T-helper 1 cell (primary cell): ENCODE data around the gene CHRND.
"Not testable (repeated sequence)": the region's sequence is repeated elsewhere in the genome, so short reads cannot be mapped to it uniquely, and the experiment has no call there.

Source experiments
- DNase-seq, 5 donors: peaks; one replicate each; pipeline ENCODE4 v3.0.0-alpha.2; 2012 to 2020

The CHRND gene

DNA sequence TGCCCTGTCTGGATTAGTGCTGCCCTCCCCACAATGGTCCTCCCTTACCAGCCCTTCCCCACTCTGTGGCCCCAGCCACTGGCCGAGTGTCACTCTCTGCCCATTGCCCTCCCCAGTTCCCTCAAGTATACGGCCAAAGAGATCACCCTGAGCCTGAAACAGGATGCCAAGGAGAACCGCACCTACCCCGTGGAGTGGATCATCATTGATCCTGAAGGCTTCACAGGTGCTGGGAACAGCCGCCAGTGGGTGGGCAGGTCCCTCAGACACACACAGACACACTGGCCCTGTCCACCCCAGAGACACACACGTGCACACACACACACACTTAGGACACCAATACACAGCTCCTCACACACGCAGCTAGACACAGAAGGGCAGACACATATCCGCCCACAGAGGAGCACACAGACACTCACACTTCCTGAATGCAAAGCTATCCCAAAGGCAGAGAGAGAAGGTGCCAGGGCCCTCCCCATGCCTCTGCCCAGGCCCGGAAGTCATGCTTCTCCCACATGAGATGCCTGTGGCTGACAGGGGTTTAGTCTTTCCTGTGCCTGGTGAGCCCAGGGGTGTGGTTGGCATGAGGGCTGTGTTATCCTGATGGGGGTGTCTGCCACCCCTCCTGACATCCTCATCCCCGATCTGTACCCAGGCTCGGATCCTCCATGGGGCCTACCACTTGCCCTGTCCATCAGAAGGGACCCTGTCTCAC is 2.9 kb downstream of the CHRND start:
- DNase-seq: no peak

DNA sequence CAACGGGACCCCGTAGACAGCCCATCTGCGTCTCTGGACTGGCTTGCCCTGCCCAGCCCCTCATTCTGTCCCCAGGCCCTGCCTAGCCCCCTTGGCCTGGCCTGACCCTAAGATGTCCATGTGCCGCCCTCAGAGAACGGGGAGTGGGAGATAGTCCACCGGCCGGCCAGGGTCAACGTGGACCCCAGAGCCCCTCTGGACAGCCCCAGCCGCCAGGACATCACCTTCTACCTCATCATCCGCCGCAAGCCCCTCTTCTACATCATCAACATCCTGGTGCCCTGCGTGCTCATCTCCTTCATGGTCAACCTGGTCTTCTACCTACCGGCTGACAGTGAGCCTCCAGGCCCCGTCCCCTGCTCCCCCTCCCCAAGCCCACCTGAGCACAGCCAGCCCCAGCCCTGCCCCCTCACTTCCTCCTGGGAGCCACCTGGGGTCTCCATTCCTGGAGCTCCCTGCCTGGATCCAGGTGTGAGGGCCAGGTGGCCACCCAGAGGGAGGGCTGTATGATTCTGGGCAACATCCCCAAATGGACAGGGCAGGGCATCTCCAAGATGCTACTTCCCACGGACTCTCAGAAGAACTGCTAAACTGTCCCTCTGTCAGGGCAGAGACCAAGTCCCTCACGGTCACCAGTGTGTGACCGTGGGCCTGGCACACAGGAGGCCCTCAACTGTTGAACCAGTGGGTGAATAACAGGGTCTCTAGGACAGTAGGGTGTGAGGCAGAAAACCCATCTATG is 4.0 kb downstream of the CHRND start:
- no peak for DNase-seq

DNA sequence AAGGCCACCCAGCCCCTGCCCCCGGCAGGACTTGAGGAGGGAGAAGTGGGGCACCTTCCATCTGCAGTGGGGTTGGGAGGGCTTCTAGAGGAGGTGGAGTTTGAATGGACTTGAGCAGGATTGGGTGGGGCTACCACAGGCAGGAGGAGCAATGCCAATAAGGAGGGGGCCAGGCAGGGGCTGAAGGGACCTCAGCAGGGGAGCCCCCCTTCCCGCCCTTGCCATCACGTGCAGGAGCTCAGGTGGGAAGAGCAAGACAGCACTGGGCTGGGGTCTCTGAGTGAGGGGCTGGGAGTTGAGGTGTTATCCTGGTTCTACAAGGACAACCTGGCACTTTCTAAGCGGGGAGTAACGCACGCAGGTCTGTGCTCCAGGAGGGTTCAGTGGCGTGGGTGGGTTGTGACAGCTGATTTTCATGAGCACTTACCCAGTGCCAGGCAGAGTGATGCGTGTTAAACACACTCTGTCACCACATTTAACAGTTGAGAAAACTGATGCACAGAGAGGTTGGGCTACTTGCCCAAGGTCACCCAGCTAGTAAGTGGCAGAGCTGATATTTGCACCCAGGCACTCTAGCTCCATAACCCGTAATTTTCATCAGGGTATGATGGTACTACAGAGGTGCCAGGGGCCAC is 4.8 kb downstream of the CHRND start:
- no peak for DNase-seq

DNA sequence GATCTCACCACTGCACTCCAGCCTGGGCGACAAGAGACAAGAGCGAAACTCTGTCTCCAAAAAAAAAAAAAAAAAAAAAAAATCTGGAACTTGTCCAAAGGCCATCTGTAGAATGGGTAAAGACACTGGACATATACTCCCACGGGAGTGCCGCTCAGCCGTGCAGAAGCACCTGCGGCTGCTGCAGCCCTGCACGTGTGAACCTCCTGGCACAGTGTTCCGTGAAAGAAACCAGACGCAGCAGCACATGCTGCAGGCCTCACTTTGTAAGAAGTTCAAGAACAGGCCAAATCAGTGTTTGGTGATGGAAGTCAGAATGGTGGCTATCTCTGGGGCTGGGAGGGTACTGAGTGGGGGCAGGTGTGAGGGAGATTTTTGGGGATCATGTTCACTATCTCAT is 6.5 kb downstream of the CHRND start:
- no peak for DNase-seq

DNA sequence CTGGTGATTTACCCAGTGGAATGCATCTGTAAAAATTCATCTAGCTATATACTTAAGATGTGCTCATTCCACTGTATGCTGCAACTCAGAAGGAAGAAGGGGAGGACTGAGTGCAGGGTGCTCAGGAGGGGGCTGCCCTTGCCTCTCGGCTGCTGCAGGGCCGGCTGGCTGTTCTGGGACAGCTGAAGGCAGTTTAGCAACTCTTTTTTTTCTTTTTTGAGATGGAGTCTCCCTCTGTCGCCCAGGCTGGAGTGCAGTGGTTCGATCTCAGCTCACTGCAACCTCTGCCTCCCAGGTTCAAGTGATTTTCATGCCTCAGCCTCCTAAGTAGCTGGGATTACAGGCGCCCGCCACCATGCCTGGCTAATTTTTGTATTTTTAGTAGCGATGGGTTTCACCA is 6.9 kb downstream of the CHRND start:
- DNase-seq: not testable (repeated sequence)

DNA sequence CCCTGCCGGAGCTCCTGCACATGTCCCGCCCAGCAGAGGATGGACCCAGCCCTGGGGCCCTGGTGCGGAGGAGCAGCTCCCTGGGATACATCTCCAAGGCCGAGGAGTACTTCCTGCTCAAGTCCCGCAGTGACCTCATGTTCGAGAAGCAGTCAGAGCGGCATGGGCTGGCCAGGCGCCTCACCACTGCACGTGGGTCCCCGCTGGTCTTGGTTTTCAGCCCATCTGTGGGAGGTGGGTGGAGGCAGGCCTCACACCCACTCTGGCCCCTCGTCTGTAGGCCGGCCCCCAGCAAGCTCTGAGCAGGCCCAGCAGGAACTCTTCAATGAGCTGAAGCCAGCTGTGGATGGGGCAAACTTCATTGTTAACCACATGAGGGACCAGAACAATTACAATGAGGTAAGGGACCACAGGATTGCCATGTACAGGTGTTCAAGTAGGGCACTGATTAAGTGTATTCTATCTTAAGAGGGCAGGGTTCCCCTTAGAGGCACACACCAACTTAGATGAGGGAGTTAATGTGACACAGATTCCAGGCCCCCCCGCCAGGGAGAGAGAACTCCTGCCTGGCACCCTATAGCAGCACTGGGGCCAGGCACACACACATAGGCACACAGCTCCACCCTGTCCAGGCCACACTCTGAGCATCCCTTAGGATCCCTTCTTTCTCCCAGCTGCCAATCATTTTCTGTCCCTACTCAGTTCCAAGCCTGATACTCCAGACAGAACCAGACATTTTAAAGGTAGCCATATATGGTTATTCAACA is 8.2 kb downstream of the CHRND start:
- DNase-seq: no peak

DNA sequence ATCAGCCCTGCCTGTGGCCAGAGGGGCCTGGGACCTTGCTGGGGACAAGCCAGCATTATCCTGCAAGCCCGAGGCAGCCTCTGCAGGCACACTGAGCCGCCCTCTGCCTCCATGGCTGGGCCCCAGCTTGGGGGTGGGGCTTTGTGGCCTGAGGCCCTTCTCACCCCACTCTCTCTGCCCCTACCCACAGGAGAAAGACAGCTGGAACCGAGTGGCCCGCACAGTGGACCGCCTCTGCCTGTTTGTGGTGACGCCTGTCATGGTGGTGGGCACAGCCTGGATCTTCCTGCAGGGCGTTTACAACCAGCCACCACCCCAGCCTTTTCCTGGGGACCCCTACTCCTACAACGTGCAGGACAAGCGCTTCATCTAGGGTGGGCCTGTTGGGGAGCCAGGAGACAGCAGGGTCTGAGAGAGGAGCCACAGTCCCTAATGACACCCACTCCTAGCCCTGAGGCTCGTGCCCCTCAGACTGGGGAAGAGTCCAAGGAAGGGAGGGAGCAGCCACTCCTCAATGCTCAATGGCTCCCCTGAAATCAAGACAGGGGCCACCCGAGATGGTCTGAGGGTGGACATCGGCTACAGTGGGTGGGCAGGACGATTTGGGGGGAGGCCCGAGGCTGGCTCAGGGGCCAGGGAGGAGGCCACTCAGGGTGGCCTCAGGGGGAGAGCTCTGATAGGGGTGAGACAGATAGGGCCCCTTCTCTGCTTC is 9.1 kb downstream of the CHRND start:
- no peak for DNase-seq

DNA sequence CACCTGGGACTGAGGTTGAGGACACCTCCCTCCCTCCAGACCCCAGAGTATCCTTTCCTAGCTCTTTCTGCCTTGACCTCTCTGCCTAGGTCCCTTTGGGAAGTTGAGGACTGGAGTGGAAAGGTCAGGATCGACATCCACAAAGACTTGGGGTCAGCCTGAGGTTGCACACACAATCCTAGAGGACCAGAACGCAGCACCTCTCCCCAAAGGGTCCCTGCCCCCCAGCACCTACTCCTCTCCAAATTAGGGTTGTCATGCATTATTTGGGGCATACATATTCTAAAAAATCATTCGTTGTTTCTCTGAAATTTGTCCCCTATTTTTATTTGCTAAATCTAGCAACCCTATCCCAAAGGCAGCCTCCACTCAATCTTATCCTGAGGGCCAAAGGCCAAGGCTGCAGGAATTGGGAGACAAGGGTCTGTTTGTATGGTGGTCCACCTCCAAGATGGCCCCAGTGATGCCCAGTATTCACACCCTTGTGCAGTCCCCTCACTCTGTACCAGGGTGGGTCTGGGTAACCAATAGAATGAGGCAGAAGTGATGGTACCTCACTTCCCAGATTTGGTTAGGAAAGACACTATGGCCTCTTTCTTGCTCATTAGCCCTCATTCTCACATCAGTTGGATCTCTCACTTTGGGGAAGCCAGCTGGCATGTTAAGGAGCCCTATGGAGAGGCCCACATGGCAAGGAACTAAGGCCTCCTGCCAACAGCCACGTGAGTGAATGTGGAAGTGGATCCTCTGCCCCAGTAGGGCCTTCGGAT is 10.0 kb downstream of the CHRND start:
- no peak for DNase-seq

DNA sequence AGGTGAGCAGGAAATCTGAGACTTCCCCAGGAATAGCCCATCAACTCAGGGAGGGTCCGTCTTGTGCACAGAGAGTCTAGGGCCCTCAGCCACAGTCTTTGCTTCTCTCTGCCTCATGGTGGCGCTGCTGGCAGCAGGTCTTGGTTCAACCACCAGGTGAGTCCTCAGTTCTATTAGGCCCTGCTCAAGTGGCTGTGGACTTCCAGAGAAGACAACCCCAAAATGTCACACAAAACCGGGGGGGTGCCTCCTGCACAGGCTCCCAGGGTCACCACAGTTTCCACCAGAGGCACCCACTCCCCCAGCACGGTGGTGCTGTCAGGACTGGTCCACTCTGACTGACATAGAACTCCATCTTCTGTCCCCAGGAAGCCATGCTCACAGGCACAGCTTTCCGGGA is 11.1 kb downstream of the CHRND start:
- no peak for DNase-seq

DNA sequence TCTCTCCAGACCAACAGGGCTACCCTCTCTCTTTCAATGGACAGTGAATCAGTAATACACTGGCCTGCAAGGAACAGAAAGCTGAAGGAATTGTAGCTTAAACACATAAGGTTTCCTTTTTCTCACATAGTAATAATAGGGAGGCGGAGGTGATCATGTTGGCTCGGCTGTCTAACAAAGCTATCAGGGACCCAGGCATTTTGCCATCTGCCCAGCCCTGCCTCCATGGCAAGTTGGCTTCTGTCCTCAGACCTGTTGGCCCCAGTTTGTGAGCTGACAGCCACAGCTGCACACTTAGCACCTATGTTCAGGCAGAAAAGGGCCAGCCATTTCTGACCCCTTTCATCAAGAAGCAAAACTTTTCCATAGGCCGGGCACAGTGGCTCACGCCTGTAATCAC is 11.5 kb downstream of the CHRND start:
- DNase-seq: no peak

DNA sequence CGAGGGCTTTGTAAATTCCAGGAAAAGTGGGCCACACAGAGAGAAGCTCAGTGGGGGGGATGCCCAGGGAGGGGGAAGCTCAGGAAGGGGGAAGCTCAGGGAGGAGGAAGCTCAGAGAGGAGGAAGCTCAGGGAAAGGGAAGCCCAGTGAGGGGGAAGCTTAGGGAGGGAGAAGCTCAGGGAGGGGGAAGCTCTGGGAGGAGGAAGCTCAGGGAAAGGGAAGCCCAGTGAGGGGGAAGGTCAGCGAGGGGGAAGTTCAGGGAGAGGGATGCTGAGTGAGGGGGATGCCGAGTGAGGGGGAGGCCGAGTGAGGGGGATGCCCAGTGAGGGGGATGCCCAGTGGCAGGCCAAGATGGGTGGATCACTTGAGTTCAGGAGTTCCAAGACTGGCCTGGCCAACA is 12.7 kb downstream of the CHRND start:
- no peak for DNase-seq

DNA sequence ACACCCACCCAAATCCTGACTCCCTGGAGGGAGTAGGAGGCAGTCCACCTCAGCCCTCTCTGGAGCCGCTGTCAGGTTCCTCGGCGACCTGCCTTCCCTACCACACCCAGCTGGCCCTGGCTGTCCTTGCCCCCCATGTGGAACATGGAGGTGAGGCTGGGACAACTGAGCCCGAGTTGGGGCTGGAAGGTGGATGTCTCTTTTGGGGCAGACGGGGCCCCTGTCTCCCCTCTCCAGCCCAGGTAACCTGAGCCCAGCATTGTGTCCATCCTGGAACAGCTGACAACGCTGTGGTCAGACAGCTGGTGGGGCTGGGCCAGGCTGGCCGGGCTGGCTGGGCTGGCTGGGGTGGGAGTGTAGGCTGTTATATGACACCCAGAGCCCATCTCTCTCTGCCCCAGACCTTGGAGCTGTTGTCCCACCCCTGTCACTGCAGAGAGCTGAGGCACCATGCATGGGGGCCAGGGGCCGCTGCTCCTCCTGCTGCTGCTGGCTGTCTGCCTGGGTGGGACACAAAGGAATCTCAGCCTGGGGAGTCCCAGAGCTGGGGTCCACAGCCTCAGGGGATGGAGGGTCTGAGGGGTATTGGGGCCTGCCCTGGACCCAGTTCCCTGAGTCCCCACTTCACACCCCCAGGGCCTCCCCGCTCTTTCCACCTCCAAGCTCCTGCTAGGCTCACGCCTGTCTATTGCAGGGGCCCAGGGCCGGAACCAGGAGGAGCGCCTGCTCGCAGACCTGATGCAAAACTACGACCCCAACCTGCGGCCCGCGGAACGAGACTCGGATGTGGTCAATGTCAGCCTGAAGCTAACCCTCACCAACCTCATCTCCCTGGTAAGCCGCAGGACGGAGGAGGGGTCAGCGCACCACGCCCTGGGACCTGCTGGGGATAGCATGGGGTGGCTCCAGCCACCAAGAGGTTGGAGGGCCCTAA is 13.6 kb downstream of the CHRND start, which contains the start of gene CHRNG:
Gene CHRNG, plus strand, starts transcription at position 395 of the 934 bp plus-strand sequence. Its CDS starts 56 bp downstream, at position 451.
- no peak for DNase-seq

DNA sequence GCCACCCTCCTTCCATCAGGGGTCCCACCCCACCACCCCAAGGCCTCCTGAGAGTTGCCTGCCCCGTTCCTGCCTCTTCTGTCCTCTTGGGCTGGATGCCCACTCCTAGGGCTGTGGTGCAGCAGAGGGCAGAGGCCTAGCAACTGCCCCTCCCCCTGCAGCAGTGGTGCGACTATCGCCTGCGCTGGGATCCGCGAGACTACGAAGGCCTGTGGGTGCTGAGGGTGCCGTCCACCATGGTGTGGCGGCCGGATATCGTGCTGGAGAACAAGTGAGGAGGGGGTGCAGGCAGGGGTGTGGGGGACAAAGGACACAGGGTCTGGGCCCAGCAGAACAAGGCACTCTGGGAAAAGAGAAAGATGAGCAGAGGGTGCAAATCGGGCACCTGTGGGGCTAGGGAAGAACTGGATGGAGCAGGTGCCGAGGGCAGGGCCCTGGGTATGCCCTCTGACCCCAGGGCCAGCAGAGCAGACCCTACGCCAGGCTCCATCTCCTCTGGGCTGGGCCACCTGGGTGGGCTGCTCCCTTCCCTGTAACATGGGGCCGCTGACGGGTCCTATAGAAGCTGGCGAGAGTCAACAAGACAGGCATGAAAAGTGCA is 14.6 kb downstream of the CHRND start:
- no peak for DNase-seq

DNA sequence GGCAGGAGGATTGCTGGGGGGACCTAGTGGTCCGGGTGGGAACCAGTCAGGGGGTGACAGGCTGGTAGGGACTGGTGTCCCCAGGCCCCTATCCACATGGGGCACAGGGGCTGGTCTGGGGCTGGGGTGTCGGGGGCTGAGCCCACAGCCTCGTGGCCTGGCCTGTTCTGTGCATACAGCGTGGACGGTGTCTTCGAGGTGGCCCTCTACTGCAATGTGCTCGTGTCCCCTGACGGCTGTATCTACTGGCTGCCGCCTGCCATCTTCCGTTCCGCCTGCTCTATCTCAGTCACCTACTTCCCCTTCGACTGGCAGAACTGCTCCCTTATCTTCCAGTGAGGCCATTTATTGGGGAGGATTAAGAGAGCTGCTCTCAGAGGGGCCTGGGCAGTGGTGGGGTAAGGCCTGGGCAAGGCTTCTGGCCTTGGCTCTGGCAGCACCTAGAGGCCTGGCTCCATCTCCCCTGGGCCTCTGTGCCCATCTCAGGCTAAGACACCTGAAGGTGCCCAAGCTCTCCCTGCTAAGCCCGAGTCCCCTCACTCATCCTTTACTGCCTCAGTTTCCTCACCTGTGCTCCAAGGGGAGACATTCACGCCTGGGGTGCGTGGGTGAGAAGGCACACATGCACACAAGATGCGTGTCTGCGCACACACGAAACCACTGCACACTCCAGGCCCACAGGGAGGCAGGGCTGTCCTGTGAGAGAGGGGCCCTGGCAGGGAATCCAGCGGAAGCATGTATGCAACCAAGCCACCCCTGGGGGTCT is 15.4 kb downstream of the CHRND start:
- DNase-seq: no peak

DNA sequence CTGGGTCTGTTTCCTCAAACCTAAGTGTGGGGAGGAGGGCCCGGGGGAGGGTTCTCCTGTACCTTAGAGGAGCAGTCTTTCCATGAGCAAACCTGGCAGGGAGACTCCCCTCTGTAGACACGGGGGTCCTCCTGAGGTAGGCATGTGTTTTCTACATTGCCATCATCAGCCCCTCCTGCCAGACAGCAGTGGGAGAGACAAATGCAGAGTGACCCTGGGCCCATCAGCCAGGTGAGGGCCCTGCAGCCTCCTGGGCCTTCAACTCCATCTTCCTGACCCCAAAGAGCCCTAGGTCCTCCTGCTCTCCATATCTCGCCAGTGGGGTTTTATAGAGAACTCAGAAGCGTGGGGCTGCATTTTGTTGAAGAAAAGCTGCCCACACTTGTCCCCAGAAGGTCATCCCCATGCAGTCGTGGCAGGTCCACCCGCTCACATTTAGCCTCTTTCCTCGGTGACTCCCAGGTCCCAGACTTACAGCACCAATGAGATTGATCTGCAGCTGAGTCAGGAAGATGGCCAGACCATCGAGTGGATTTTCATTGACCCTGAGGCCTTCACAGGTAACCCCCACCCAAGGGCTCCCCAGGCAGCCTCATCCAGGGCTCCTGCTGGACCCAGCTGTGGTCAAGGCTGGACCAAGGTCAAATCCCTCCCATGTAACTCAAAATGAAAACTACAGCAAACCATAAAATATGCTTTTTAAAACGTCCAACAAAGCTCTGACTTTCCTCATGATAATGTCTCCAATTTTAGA is 16.2 kb downstream of the CHRND start:
- no peak for DNase-seq

DNA sequence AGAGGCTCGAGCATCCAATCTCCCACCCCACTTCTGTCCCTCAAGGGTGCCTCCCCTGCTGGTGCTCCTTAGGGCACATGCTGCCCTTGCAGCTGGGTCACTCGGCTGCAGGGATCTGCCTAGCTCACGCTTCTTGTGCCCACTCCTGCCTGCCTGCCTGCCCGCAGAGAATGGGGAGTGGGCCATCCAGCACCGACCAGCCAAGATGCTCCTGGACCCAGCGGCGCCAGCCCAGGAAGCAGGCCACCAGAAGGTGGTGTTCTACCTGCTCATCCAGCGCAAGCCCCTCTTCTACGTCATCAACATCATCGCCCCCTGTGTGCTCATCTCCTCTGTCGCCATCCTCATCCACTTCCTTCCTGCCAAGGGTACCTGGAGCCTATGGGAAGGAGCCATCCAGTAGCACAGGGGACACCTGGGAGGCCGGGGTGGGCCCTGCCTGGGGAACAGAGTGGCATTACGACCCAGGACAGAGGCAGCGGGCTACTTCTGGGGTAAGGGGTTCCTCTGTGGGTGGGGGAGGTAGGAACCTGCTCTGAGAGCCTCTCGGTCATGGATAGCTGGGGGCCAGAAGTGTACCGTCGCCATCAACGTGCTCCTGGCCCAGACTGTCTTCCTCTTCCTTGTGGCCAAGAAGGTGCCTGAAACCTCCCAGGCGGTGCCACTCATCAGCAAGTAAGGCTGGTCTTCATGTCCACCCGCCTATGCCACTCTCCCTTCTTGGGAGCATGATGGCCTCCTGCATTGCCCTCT is 16.9 kb downstream of the CHRND start:
- DNase-seq: no peak

DNA sequence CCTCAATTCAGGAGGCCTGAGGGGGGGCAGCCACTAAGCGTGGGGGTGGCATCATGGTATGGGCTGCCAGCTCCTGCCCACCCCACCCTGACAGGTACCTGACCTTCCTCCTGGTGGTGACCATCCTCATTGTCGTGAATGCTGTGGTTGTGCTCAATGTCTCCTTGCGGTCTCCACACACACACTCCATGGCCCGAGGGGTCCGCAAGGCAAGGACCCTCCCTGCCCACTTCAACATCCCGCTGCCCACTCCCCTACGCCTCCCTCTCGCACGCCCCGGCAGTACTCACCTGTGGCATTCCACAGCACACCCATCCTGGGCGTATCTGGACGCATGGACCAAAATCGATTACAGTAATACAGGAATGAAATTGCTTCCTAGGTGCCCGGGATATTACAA is 17.5 kb downstream of the CHRND start:
- no peak for DNase-seq
